ENCODE data around the gene ENPP6.

- no peak for TF ChIP-seq RAD21 (IDR thresholded peaks at IDR 0.05; ENCODE audit: low read length)
- TF ChIP-seq MAX (IDR thresholded peaks at IDR 0.05; ENCODE audit: low read depth), result no peak
- no peak for TF ChIP-seq CTCF (IDR thresholded peaks at IDR 0.05)
- TF ChIP-seq FOXJ3 (CRISPR knock-in tag; IDR thresholded peaks at IDR 0.05), result 0 out of 2 replicates have a peak, but pooled peaks have one; percentile 22
- TF ChIP-seq ZBTB33 (IDR thresholded peaks at IDR 0.05; ENCODE audit: borderline replicate concordance, low read depth), result no peak
- no peak for TF ChIP-seq RFX5 (IDR thresholded peaks at IDR 0.05; ENCODE audit: low read length)
- no peak for TF ChIP-seq EP300 (IDR thresholded peaks at IDR 0.05; ENCODE audit: borderline replicate concordance in 1 of 2, low read depth in 1 of 2, low read length in 1 of 2)
- no peak for TF ChIP-seq POLR2AphosphoS5 (IDR thresholded peaks at IDR 0.05; ENCODE audit: low read depth, low read length)
- TF ChIP-seq REST (IDR thresholded peaks at IDR 0.05; ENCODE audit: low read depth, low read length), result no peak
These were observed 120.5 kb downstream of the ENPP6 start for GRCh38 chr4:184097241-184097605.

Measured in SK-N-SH (cell line).